K562 (cell line): ENCODE data around the gene KRT85. TPM values are rescaled to one million over a fixed set of nuclear protein-coding genes. Genes with fewer than 3 reads are reported as not detected.

Source experiments
- BMI1 ChIP-seq: fragments of 150-350 bp; IDR thresholded peaks from 2 replicates; pipeline ENCODE4 v1.6.1; 2014; ENCODE audit warnings: low read length
- FOXO4 ChIP-seq: fragments of 450-650 bp; formaldehyde crosslinking; IDR thresholded peaks from 2 replicates; pipeline ENCODE4 v1.4.0; 2020; ENCODE audit warnings: mild to moderate bottlenecking, moderate library complexity
- HCFC1 ChIP-seq: IDR thresholded peaks from 2 replicates; pipeline ENCODE4 v1.6.1; 2012; ENCODE audit warnings: low read depth, low read length, improper control_type of control experiment
- MAFF ChIP-seq: IDR thresholded peaks from 2 replicates; pipeline ENCODE4 v1.6.1; 2012; ENCODE audit warnings: low read length, improper control_type of control experiment
- MAX ChIP-seq: sonication (generic); formaldehyde crosslinking; IDR thresholded peaks from 2 replicates; pipeline ENCODE4 v1.9.0; 2022; ENCODE audit warnings: mild to moderate bottlenecking, missing genetic modification reagents
- NCOA2 ChIP-seq, 2 experiments: fragments of 450-650 bp; IDR thresholded peaks; 2 replicates each; pipeline ENCODE4 v1.6.1; 2018; ENCODE audit warnings: mild to moderate bottlenecking in 2 of 2, moderate library complexity in 1 of 2; ENCODE audit not compliant: partially characterized antibody in 2 of 2
- PHF20 ChIP-seq: fragments of 450-650 bp; IDR thresholded peaks from 2 replicates; pipeline ENCODE4 v1.6.1; 2018; ENCODE audit not compliant: partially characterized antibody
- PRPF4 ChIP-seq: fragments of 200-400 bp; formaldehyde crosslinking; IDR thresholded peaks from one replicate; pipeline ENCODE4 v1.6.1; 2017; ENCODE audit warnings: low read length, low read depth, mild to moderate bottlenecking; ENCODE audit not compliant: insufficient read depth, poor library complexity, severe bottlenecking
- SNRNP70 ChIP-seq: fragments of 200-400 bp; formaldehyde crosslinking; optimal IDR thresholded peaks from 2 replicates; pipeline ENCODE3; 2017; ENCODE audit warnings: low read depth, low read length
- TCF3 ChIP-seq: sonication (generic); formaldehyde crosslinking; IDR thresholded peaks from 2 replicates; pipeline ENCODE4 v1.4.0; 2020; ENCODE audit warnings: mild to moderate bottlenecking, missing genetic modification reagents
- polyA plus RNA-seq, 8 experiments: library from polyadenylated mRNA; depleted of rRNA in 4 of 8; stranded (reverse) in 5 of 8; unstranded in 3 of 8; fragments of >200 nt; fragmentation: Nextera tagmentation in 2 of 8; fragmentation: Illumina TruSeq in 1 of 8; extraction: Ambion mirVana in 2 of 8; extraction: Trizol in 1 of 8; gene quantifications; 2 replicates each; pipeline versions ENCODE4 v1.2.1 to v1.2.3, GENCODE V29; 2011 to 2014; ENCODE audit warnings: inconsistent platforms in 1 of 8, missing spikeins in 1 of 8
- total RNA-seq, 7 experiments: library from RNA; depleted of rRNA in 6 of 7; stranded (reverse); fragments of >200 nt in 6 of 7; fragmentation: Illumina TruSeq in 2 of 7; extraction: Trizol in 2 of 7; gene quantifications; 2 replicates each; pipeline versions ENCODE4 v1.2.1 to v1.2.3, GENCODE V29; 2011 to 2021; ENCODE audit warnings: low replicate concordance in 1 of 7
- TF ChIP-seq, protein P1 (sequence below): fragments of 450-650 bp; IDR thresholded peaks from 2 replicates; pipeline ENCODE4 v1.6.1; 2016

KRT85 gene
- total and polyA plus RNA-seq, 9 of the 15 experiments (the other 6 are each of a cell fraction or from before 2014, with no cell fraction given) = not detected

DNA sequence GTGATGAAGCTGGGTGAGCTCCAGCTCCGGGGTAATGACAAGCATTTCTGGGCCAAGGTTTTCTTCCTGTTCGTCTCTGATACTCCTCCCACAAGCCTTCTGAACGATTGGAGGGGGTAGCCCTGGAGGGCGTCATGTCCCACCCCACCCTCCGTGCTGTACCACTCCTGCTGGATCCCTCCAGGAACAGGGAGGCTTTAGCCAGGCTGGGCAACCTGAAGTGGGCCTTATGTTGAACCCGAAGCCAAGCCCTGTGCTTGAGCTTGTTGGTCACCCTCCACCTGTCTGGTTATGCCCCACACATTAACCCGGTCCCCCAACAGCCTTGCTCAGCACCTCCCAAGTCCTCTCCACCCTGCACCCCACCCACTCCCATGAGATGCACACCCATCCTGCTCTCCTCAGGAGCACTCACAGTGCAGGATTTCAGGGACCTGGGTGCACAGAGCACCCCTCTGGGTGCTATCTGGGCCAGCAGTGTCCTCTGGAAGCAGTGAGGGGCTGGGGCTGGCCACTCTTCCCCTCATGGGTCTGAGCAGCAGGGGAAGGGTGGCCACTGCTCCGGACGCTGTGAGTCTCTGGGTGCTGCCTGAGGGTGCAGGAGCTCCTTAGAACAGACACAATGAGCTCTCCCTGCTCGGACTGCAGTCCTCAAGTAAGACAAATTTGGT lies 39.3 kb downstream of the KRT85 start (continued):
- TF ChIP-seq, protein P1, sequence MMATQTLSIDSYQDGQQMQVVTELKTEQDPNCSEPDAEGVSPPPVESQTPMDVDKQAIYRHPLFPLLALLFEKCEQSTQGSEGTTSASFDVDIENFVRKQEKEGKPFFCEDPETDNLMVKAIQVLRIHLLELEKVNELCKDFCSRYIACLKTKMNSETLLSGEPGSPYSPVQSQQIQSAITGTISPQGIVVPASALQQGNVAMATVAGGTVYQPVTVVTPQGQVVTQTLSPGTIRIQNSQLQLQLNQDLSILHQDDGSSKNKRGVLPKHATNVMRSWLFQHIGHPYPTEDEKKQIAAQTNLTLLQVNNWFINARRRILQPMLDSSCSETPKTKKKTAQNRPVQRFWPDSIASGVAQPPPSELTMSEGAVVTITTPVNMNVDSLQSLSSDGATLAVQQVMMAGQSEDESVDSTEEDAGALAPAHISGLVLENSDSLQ = no peak
- TF ChIP-seq PHF20 = no peak
- no peak for TF ChIP-seq HCFC1
- no peak for TF ChIP-seq MAFF
- TF ChIP-seq TCF3 (CRISPR knock-in tag) = no peak
- TF ChIP-seq BMI1 = no peak
- TF ChIP-seq FOXO4 (CRISPR knock-in tag) = no peak
- no peak for TF ChIP-seq MAX (CRISPR knock-in tag)
- no peak for TF ChIP-seq NCOA2 (IDR thresholded peaks at IDR 0.05; ENCODE audit: partially characterized antibody in 2 of 2)
- TF ChIP-seq PRPF4 = no peak
- no peak for TF ChIP-seq SNRNP70
- TF ChIP-seq, all 486 proteins: peak for 0
